Measurements from ENCODE around the gene AMIGO2.
"Not testable (repeated sequence)": the region's sequence is repeated elsewhere in the genome, so short reads cannot be mapped to it uniquely, and the experiment has no call there.

Gene AMIGO2

DNA sequence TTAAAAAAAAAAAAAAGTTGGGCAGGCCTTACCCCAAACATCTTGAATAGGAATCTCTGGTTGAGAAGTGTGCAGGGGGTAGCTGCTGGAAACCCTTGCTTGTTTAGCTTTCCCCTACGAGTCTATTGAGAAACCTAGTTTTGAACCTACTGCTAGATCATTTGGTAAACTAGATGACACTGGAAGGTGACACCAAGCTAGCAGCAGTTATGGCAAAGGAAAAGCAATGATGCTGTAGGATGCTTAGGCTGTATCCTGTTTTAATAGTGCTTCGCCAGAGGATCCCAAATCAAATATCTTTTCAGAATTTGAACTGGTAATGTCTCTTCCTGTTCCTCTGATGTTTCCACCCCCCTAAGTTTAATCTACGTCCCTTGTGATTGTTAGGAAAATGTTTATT lies 5.8 kb downstream of the AMIGO2 start:
- DNase-seq (ENCODE audit: low read depth, low spot score) = no peak

DNA sequence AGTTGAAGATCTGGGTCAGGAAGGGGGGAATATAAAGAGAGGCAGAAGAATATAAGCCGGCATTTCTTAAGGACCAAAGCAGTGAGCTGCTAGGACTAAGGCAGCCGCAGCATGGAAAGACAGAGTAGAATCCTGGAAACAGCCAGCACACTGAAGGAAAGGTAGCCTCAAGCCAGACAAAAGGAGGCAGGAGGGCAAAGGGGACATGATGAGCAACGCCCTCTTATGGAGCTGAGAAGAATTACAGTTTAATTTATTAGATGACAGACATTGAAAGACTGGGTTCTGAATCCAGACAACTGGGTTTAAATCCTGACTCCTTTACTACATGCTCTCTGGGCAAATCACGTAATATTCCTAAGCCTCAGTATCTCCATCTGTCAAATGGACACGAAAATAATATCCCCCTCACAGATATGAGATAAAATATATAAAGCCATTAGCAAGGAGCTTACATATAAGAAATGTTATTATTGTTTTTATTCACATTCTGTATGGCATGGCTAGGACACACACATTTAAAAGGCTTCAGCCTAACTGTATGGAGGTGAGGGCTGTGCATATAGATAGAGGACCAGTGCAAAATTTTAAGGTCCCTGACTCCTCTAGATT lies 8.4 kb downstream of the AMIGO2 start:
- DNase-seq (ENCODE audit: low read depth, low spot score) = no peak

DNA sequence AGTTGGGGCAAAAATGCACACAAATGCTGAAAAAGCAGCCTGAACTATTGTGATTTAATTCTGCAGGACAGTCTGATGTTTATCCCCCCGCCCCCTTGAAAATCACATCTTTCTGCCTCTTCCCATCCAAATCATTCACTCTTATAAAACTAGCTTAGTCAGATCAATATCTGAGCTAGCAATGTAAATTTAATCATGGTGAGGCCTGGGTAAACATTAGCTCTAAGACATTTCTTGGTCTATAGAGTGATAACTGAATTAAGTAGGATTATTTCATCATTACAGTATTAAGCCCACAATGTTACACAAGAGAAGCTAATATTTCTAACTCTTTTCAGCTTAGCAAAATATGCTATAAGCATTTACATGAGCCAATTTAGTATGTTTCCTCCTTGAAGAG lies 9.4 kb downstream of the AMIGO2 start:
- DNase-seq (ENCODE audit: low read depth, low spot score) = no peak

DNA sequence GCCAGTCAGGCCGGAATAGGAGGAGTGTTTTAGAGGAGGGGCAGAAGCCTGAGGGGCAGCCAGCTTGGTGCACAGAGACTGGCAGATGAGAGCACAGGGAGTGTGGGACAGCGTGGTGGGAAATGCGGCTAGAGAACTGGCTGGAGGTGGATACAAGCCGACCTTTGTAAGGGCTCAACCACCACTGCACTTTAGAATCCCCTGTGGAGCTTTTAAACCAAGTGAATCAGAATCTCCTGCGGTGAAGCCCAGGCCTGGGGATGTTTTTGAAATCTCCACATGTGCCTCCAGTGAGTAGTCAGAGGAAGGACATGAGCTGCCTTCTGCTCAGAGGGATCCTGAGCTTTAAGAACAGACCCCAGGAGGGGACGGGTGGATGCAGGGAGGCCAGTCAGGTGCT lies 11.2 kb downstream of the AMIGO2 start:
- peak; percentile 32 for DNase-seq (ENCODE audit: low read depth, low spot score)

DNA sequence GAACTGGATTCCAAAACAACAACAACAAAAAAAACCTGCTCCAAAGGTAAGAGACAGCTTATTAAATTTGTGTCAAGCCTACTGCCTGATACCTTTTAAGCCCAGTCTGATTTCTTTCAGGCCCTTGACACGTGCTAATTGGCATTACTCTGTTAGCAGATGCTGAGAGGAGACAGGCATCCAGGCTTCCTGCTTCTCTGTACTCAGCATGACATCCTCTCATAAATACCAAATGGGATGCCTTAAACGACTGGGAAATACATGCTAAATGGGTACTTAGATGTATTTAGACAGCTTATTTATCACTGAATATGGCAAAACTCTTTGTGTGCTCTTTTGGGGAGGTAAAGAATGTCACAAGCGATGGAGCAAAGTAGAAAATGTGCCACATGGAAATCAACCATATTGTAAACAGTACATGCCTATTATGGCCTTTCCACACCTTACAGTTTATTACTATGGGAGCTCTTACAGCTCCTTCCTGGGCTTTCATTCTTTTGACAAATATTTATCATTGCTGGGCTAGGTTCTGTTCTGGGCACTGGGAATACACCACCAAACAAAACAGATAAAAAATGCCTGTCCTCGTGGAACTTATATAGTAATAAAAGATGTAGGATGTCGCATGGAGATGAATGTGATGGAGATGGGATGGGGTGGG lies 11.9 kb downstream of the AMIGO2 start:
- DNase-seq (ENCODE audit: low read depth, low spot score) = no peak

DNA sequence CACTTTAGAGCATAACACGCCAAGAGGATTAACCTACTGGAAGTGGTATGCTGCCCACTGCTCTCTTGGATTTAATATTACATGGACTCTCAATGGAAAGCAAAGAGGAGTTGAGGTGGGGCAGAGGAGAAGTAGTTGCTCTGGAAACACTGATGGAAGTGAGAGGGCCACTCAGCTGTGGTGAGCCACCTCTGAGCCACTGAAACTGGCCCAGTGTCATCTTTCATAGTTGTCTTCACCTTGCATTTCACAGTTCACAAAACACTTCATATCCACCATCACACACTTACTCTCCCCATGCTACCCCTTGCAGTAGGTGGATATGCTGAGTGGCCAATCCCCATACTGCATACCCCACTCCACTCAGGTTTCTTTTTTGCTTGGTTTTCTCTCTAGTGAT lies 12.6 kb downstream of the AMIGO2 start:
- DNase-seq (ENCODE audit: low read depth, low spot score) = no peak

DNA sequence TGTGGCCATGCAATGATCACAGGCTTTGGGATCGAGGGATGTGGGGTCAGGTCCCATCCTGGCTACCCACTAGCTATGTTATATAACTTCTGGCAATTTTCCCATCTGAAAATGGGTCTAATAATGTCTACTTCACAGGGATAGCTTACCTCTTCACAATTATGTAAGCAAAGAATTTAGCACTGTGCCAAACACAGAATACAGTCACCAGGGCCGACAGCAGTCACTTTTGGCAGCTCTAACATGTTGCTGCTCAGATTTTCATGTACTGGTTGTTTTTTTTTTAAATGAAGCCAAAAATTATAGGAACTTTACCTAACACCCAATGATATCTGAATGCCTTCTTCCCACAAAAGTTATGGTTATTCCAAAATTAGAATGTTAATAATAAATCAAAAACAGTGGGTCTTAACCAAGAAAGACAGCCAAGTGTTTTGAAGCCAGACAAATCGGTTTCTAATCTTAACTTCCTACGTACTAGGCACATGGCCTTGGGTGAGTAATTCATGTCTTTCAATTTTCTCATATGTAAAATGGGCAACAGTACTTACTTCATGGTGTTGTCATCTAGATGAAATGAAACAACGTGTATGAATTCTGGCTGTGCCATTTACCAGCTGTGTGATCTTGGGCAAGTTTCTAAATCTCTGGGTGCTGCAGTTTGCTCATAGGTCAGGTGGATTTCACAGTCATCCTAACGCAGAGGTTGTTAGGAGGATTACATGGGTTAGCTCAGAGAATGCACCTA lies 13.3 kb downstream of the AMIGO2 start:
- DNase-seq (ENCODE audit: low read depth, low spot score) = no peak

DNA sequence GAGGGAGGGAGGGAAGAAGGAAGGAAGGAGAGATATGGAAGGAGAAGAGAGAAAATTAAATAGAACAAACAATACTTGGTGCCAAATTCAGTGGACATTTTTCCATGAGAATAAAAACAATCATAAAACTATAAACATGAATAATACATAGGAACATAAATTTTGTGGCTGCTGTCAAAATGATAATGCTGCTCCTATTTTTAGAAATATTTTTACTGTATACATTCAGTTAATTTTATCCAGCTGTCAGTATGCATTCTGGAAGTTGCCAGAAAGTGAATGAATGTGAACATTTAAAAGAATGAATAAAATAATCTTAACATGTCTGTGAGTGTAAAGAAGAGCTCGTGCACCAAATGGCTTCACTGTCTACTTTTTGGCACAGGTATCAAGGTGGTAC lies 14.2 kb downstream of the AMIGO2 start:
- DNase-seq (ENCODE audit: low read depth, low spot score) = no peak

DNA sequence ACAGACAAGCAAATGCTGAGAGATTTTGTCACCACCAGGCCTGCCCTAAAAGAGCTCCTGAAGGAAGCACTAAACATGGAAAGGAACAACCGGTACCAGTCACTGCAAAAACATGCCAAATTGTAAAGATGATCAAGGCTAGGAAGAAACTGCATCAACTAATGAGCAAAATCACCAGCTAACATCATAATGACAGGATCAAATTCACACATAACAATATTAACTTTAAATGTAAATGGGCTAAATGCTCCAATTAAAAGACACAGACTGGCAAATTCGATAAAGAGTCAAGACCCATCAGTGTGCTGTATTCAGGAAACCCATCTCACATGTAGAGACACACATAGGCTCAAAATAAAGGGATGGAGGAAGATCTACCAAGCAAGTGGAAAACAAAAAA lies 21.1 kb downstream of the AMIGO2 start:
- not testable (repeated sequence) for DNase-seq (ENCODE audit: low read depth, low spot score)

DNA sequence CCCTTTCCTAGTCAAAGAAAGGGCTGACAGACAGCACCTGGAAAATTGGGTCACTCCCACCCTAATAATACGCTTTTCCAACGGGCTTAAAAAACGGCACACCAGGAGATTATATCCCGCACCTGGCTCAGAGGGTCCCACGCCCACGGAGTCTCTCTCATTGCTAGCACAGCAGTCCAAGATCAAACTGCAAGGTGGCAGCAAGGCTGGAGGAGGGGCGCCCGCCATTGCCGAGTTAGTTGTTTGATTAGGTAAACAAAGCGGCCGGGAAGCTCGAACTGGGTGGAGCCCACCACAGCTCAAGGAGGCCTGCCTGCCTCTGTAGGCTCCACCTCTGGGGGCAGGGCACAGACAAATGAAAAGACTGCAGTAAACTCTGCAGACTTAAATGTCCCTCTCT lies 22.8 kb downstream of the AMIGO2 start:
- not testable (repeated sequence) for DNase-seq (ENCODE audit: low read depth, low spot score)

DNA sequence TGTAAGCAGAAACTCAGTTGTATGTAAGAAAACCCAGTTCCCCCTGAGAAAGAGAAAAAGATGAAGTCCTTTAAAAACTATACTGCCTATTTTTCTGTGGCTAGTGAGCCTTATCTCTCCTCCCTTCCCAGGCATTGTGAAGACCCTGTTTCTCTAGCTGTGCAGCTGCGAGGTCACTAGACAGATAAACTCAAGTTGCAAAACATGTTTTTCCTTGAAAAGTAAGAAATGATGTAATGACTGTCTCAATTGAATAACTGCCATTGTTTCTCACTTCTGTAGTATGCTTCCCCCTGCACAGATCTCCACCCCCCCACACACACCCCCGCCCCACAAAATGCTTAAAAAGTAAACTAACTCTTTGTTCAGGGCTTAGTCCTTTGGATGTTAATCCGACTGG lies 23.9 kb downstream of the AMIGO2 start:
- not testable (repeated sequence) for DNase-seq (ENCODE audit: low read depth, low spot score)

DNA sequence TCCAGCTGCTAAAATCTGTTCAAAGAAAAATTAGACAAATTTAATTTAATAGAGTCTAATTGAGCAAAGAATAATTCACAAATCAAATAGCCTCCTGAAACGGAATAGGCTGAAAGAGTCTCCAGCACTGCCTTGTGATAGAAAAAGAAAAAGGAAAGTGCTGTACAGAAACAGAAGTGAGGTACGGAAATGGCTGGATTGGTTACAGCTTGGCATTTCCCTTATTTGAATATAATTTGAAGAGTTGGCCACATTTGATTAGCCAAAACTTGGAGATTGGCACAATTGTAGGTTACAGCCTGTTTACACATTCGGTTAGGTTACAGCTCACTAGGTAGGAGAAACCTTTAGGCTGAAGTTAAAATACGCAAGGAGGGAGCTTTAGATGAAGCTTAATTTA lies 25.1 kb downstream of the AMIGO2 start:
- no peak for DNase-seq (ENCODE audit: low read depth, low spot score)

DNA sequence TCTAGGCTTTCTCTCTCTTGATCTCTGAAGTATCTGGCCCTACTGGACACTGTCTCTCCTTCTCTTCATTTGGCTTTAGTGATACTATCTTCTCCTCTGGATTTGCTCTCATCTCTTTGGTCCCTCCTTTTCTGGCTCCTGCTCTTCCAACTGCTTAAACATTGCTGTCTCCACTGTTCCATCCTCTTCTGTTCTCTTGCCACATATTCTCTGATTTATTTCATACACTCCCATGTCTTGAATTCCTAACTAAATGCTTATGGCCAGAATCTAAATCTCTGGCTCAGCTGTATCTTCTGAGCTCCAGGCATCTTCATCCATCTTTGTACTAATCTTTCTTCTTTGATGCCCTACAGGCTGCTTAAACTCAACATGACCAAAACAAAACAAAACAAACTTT lies 25.8 kb downstream of the AMIGO2 start:
- no peak for DNase-seq (ENCODE audit: low read depth, low spot score)

DNA sequence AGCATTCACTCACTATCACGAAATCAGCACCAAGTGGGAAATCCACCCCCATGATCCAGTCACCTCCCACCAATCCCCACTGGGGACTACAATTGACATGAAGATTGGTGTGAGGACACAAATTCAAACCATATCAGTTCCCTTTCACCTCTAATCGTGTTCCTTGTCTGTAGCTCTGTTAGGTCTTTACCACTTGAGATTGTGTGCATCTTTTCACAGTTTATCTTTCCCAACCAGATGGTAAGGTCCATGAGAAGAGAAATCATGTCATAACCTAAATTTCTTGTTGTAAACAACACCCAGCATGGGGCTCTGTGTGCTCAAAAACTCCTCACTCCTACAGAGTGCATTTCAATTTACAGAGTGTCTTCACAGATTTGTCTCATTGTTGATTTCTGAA lies 27.5 kb downstream of the AMIGO2 start:
- no peak for DNase-seq (ENCODE audit: low read depth, low spot score)

DNA sequence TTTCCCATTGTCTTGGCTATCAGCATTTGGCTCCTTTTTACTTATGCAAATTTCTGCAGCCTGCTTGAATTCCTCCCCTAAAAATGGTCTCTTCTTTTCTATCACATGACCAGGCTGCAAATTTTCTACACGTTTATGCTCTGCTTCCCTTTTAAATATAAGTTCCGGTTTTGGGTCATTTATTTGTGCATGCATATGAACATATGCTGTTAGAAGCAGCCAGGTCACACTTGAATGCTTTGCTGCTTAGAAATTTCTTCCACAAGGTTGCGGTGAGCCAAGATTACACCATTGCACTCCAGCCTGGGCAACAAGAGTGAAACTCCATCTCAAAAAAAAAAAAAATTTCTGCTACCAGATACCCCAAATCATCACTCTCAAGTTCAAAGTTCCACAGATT lies 28.5 kb downstream of the AMIGO2 start:
- not testable (repeated sequence) for DNase-seq (ENCODE audit: low read depth, low spot score)

DNA sequence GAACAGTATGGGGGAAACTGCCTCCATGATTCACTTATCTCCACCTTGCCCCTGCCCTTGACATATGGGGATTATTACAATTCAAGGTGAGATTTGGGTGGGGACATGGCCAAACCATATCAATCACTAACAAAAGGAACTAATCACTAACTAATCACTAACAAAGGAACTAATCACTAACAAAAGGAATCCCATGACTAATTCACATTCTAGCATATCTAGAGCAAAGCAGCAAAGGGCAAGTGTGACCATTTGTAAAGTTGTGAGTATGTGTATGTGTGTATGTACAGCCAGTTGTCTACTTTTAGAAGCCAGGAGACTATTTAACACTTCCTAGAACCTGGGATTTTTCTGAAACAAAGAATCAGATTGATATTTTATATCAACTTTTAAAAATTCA lies 31.2 kb downstream of the AMIGO2 start:
- no peak for DNase-seq (ENCODE audit: low read depth, low spot score)

DNA sequence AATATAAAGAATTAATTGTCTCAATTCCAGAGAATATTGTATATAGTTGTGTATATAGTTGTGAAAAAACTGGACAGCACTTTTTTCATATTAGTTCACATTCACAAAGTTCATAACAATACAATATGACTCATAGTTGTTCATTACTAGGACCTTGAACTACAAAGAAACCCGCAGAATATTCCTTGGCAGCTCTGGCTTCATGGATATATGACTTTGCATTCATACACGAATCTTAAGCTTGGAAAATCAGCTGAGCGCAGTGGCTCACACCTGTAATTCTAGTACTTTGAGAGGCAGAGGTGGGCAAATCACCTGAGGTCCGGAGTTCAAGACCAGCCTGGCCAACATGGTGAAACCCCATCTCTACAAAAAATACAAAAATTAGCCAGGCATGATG lies 38.4 kb downstream of the AMIGO2 start:
- no peak for DNase-seq (ENCODE audit: low read depth, low spot score)

DNA sequence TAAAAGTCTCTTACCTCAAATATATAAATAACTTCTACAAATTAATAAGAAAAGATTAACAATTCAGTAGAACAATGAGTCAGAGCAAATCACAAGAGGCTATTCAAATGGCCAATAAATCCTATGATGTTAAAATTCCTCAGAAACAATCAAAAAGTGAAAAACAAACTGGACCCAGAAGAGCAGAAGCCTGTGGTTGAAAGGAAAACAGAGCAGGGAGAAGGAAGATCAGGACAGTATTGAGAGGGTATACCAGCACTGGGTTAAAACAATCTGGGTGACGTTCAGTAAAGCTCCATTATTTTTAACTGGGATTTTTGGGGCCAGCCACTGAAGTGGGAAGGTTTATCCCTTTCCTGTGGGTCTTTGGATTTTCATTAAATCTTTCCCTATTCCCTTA lies 40.0 kb downstream of the AMIGO2 start:
- no peak for DNase-seq (ENCODE audit: low read depth, low spot score)

DNA sequence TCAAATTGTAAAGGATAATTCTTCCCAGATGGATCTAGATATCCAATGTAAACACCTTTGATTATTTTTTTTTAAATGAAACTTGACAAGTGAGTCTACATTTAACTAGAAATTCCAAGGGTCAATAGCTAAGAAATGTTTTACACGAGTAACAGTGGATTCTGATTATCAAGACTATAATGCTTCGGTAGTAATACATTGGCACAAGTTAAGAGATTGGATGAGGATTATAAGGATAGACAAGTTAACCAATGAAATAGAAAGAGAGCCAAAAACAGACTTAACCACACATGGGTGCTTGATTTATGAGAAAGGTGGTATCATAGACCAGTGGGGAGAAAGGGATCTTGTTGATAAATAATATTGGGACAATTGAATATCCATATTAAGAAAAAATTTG lies 40.7 kb downstream of the AMIGO2 start:
- DNase-seq (ENCODE audit: low read depth, low spot score) = no peak

DNA sequence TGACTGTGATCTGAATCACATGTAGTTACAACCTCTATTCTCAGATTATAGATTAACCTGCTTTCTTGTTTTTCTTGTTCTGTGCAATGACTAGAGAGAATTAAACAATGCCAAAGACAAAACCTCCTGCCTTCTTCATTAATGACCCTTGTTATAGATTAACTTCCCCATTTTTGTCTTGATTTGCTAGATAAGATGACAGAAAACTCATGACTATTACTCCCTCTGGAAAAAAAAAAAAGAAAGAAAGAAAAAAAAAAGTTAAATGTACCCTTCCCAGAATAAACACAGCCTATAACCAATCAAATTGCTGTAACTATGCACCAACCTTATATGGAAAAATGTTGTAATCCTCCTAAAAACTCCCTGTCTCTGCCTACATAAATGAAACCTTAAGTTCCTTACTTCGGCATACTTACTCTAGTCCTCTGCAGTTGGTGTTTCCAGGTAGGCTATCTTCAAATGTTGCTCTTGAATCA lies 41.5 kb downstream of the AMIGO2 start:
- no peak for DNase-seq (ENCODE audit: low read depth, low spot score)

DNA sequence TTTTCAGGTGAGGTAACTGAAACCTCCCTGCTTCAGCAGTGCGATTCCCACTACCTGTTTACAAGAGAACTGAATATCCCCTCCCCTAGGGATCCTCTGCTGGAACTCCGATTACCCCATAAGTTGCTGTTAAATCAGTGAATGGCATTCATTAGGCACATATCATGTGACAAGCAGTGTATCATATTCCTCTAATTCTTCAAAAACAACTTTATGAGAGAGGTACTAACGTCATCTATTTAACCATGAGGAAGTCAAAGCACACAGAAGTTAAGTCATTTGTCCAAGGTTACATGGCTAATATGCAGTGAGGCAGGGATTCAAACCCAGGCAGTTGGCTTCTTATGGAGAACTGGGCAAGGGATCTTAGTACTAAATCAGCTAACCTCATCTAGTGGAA lies 44.3 kb downstream of the AMIGO2 start:
- no peak for DNase-seq (ENCODE audit: low read depth, low spot score)

DNA sequence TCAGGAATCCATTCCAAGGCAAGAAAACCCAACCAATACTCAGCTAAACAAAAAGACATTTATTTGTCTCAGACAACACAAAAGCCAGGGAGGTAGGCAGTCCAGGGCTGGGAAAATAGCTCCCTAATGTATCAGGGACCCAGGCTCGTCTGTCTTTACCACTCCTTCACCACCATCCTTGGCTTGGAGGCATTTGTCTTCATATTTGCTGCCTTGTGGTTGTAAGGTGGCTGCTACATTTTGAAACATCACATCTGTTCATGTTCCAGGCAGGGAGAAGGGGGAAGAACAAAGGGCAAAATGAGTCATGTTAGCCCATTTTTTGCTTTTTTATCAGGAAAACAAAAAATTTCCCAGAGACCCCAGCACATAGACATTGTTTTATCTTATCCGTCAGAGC lies 45.1 kb downstream of the AMIGO2 start:
- DNase-seq (ENCODE audit: low read depth, low spot score) = peak; percentile 63
